A549 (cell line): ENCODE data around the gene ZNF200. TPM values are rescaled to one million over a fixed set of nuclear protein-coding genes. Genes with fewer than 3 reads are reported as not detected.
A peak's percentile ranks its signal among the peaks of the same experiment; 100 is the strongest.

Experiments used
- ATAC-seq, 2 experiments: fragments of 200-7000 bp in 1 of 2; fragments of >200 bp in 1 of 2; cut with Nextera tagmentation in 1 of 2; cut with Tn5 transposase in 1 of 2; 3 replicates each; pipeline versions ENCODE4 v1.8.0 to v1.9.1; 2018 to 2020; ENCODE audit warnings: mild to moderate bottlenecking in 1 of 2, moderate library complexity in 1 of 2
- CTCF ChIA-PET: fragments of 300-600 bp; sonication (Branson Sonifier 250); formaldehyde crosslinking; extraction: SDS; loops from one replicate; lab custom pipeline; 2021; ENCODE audit warnings: antibody characterized with exemption, inconsistent platforms; lab: Yijun Ruan, JAX
- POLR2A ChIA-PET: fragments of 350-600 bp; formaldehyde crosslinking; extraction: SDS; loops from one replicate; lab custom pipeline; 2021; ENCODE audit warnings: antibody characterized with exemption, inconsistent platforms; lab: Yijun Ruan, JAX
- DNase-seq, 2 experiments: peaks; one replicate each; pipeline versions ENCODE4 v3.0.0 to v3.0.0-alpha.2; 2011 to 2016; ENCODE audit warnings: low read depth in 1 of 2, low spot score in 1 of 2
- FAIRE-seq: peaks from 2 replicates; lab custom pipeline; 2011; peaks lifted over from hg19 to GRCh38; lab: Jason Lieb, UNC
- H3K27ac ChIP-seq, 2 experiments: fragments of >200 bp; sonication (Bioruptor Twin); formaldehyde crosslinking; 3 replicates each; pipeline ENCODE4 v1.5.1; 2016 to 2017
- H3K4me1 ChIP-seq: fragments of >200 bp; sonication (Bioruptor Twin); formaldehyde crosslinking; 3 replicates; pipeline ENCODE4 v1.6.1; 2016
- H3K4me2 ChIP-seq: fragments of >200 bp; sonication (Bioruptor Twin); formaldehyde crosslinking; 3 replicates; pipeline ENCODE4 v1.6.1; 2016
- H3K4me3 ChIP-seq: fragments of >200 bp; sonication (Bioruptor Twin); formaldehyde crosslinking; 3 replicates; pipeline ENCODE4 v1.5.1; 2016
- H3K9me3 ChIP-seq: fragments of >200 bp; sonication (Bioruptor Twin); formaldehyde crosslinking; 3 replicates; pipeline ENCODE4 v1.6.1; 2016
- CBX8 ChIP-seq: fragments of 200-600 bp; sonication (generic); IDR thresholded peaks from 2 replicates; pipeline ENCODE4 v1.6.1; 2016
- CHD4 ChIP-seq: fragments of 200-600 bp; sonication (generic); IDR thresholded peaks from 2 replicates; pipeline ENCODE4 v1.6.1; 2016; ENCODE audit warnings: antibody characterized with exemption, mild to moderate bottlenecking, borderline replicate concordance
- EHMT2 ChIP-seq: fragments of 200-600 bp; sonication (generic); IDR thresholded peaks from 2 replicates; pipeline ENCODE4 v1.6.1; 2016; ENCODE audit warnings: antibody characterized with exemption, low read depth, mild to moderate bottlenecking, moderate library complexity
- HDAC2 ChIP-seq: fragments of 200-600 bp; sonication (generic); IDR thresholded peaks from 2 replicates; pipeline ENCODE4 v1.6.1; 2016
- HOXA7 ChIP-seq: fragments of 250-450 bp; sonication (Bioruptor Pico); IDR thresholded peaks from 2 replicates; pipeline ENCODE4 v1.5.0; 2020; ENCODE audit warnings: mild to moderate bottlenecking, moderate library complexity
- HOXB13 ChIP-seq: fragments of 250-450 bp; sonication (Bioruptor Pico); IDR thresholded peaks from 2 replicates; pipeline ENCODE4 v1.5.0; 2020; ENCODE audit warnings: low read depth, mild to moderate bottlenecking, moderate library complexity
- MAFK ChIP-seq: fragments of 450-650 bp; IDR thresholded peaks from 2 replicates; pipeline ENCODE4 v1.6.1; 2014; ENCODE audit not compliant: partially characterized antibody
- MYC ChIP-seq: IDR thresholded peaks from 2 replicates; pipeline ENCODE4 v1.6.1; 2012; ENCODE audit warnings: mild to moderate bottlenecking, inconsistent platforms, low read length, improper control_type of control experiment, borderline replicate concordance
- NFE2L2 ChIP-seq: fragments of 150-350 bp; conservative IDR thresholded peaks from 2 replicates; pipeline ENCODE4 v1.6.1; 2014; ENCODE audit warnings: low read length
- NPAS2 ChIP-seq: fragments of 250-450 bp; sonication (Bioruptor Pico); IDR thresholded peaks from 2 replicates; pipeline ENCODE4 v1.8.0; 2022; ENCODE audit warnings: mild to moderate bottlenecking, moderate library complexity, borderline replicate concordance
- PHF8 ChIP-seq: fragments of 200-600 bp; sonication (generic); IDR thresholded peaks from 2 replicates; pipeline ENCODE4 v1.6.1; 2016; ENCODE audit warnings: low read depth, mild to moderate bottlenecking, antibody characterized with exemption, moderate library complexity, borderline replicate concordance
- RAD21 ChIP-seq, 2 experiments: fragments of >200 bp in 1 of 2; sonication (Bioruptor Twin) in 1 of 2; formaldehyde crosslinking in 1 of 2; IDR thresholded peaks in 1 of 2; conservative IDR thresholded peaks in 1 of 2; 2 replicates in 1 of 2; 3 replicates in 1 of 2; pipeline ENCODE4 v1.6.1; 2012 to 2018; ENCODE audit warnings: inconsistent platforms in 1 of 2
- RFX5 ChIP-seq: fragments of 450-650 bp; IDR thresholded peaks from 2 replicates; pipeline ENCODE4 v1.7.1; 2014; ENCODE audit warnings: antibody characterized with exemption, mild to moderate bottlenecking, moderate library complexity
- SREBF2 ChIP-seq: fragments of 450-650 bp; IDR thresholded peaks from 2 replicates; pipeline ENCODE4 v1.6.1; 2014; ENCODE audit warnings: mild to moderate bottlenecking, moderate library complexity
- ZFP36 ChIP-seq: fragments of 450-650 bp; IDR thresholded peaks from 2 replicates; pipeline ENCODE4 v1.6.1; 2014; ENCODE audit warnings: borderline replicate concordance; ENCODE audit not compliant: partially characterized antibody
- ZNF302 ChIP-seq: fragments of 250-450 bp; sonication (Bioruptor Pico); IDR thresholded peaks from 2 replicates; pipeline ENCODE4 v1.9.0; 2021; ENCODE audit warnings: inconsistent platforms, mild to moderate bottlenecking, moderate library complexity
- ZSCAN20 ChIP-seq: fragments of 250-450 bp; sonication (Bioruptor Pico); IDR thresholded peaks from 2 replicates; pipeline ENCODE4 v1.8.0; 2022; ENCODE audit warnings: mild to moderate bottlenecking, moderate library complexity
- WGBS: methylation state at CpG from one replicate; pipeline ENCODE4 v1.1.6; 2017; ENCODE audit errors: missing lambda C conversion rate; 5-methylcytosine and 5-hydroxymethylcytosine counted together
- polyA plus RNA-seq, 4 experiments: library from polyadenylated mRNA; depleted of rRNA in 3 of 4; stranded (reverse); fragments of >200 nt; fragmentation: RNase III in 1 of 4; extraction: RNeasy Plus Mini Kit Qiagen cat#74134 plus additional on column Dnase treatment in 1 of 4; gene quantifications; 2 replicates in 3 of 4; 3 replicates in 1 of 4; pipeline ENCODE4 v1.2.3, GENCODE V29; 2011 to 2017
- TF ChIP-seq, protein P1 (sequence below): fragments of 450-650 bp; IDR thresholded peaks from 2 replicates; pipeline ENCODE4 v1.6.1; 2014; ENCODE audit warnings: antibody characterized with exemption
- TF ChIP-seq, protein P2 (sequence below): fragments of >200 bp; sonication (Bioruptor Twin); formaldehyde crosslinking; IDR thresholded peaks from 3 replicates; pipeline ENCODE4 v1.5.1; 2016
- TF ChIP-seq, protein P3 (sequence below): IDR thresholded peaks from 2 replicates; pipeline ENCODE4 v1.6.1; 2012
- TF ChIP-seq, protein P4 (sequence below): fragments of 200-600 bp; sonication (generic); IDR thresholded peaks from 2 replicates; pipeline ENCODE4 v1.6.1; 2016; ENCODE audit warnings: antibody characterized with exemption, mild to moderate bottlenecking, moderate library complexity

ZNF200 gene
- polyA plus RNA-seq, 2 of the 4 experiments (the other 2 are of a cell fraction), result 6.9 to 7.5 TPM

DNA sequence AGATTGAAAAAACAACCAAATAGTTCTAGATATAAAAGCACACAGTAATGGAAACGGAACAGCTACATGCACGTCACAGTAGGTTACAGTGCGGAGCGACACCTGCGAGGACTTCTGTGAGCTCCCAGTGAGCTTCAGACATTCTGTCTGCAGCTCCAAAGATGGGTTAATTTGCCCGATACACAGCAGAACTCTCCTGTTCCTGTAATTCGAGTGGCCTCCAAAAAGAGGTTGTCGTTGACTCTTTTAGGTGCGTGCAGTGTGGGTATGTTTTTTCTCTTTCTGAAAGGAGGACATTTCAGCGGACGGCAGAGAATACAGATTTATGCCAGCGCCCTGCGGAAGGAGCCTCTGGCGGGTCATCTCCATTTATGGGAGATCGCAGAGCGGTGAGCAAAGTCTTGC, 44.0 kb downstream of the ZNF200 start:
- under 1% methylated on average over 13 of the region's 16 CpGs for WGBS
- peak; percentile 0 to 4; a peak in 3 of 6 replicates for ATAC-seq
- peak in 1 of 2 experiments; percentile 67 for DNase-seq
- TF ChIP-seq RAD21 (conservative IDR thresholded peaks at IDR 0.05 in 1 of 2, IDR thresholded peaks at IDR 0.05 in 1 of 2) (no peak), NPAS2 (no peak), HOXA7 (CRISPR knock-in tag) (no peak)
- CTCF ChIA-PET, result interaction anchor here (0.9 to 1.4 kb wide), 2 partner anchors 39 to 40 kb away, joined by 3 read pairs; no protein-coding TSS in a partner anchor
- Histone ChIP-seq H3K9me3 (no peaks in the 10 kb centered on the region), H3K4me2 (peak overlapping the region; percentile 91), H3K27ac (peak overlapping the region in 1 of 2 experiments; percentile 54; a peak in 3 of 6 replicates), H3K4me3 (peak overlapping the region; percentile 71), H3K4me1 (peaks cover 14% of the 10 kb centered on the region)
- POLR2A ChIA-PET, result interaction anchor here (0.8 to 2.0 kb wide), 3 partner anchors 92 to 266 kb away, joined by 4 to 8 read pairs (median 4); partner anchors contain the start of genes ZNF174 and ZNF263
- FAIRE-seq, result no peak

DNA sequence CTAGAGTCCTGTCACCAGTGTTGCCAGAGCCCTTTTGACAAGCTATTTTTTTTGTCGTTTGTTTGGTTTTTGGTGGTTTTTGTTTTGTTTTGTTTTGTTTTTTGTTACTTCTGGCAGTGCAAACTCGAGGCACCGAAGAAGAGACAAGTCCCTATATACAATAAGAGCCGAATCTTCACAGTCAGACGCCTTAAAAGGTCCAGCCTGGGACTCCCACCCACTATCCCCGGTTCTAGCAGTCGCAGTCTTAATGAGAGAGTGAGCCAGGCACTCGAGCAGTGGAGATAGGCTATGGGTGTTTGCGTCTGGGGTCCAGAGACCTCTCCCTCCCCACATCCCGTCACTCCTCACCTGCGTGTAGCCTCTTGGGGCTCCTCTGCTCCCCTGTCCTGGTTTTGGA, 45.1 kb downstream of the ZNF200 start:
- ChIA-PET POLR2A (interaction anchor here (1.4 kb wide), 1 partner anchor 267 kb away, joined by 3 read pairs; no protein-coding TSS in a partner anchor), CTCF (interaction anchor here (0.5 to 1.4 kb wide), 4 partner anchors 38 to 324 kb away, joined by 3 to 5 read pairs (median 4); no protein-coding TSS in a partner anchor)
- Histone ChIP-seq H3K4me3 (peak overlapping the region; percentile 71), H3K4me1 (peaks cover 14% of the 10 kb centered on the region), H3K27ac (peak overlapping the region in 1 of 2 experiments; percentile 45; a peak in 3 of 6 replicates), H3K4me2 (peak overlapping the region; percentile 91), H3K9me3 (no peaks in the 10 kb centered on the region)
- WGBS, result 25% methylated on average over 11 of the region's 11 CpGs
- no peak for FAIRE-seq
- no peak for ATAC-seq
- no peak for DNase-seq
- TF ChIP-seq PHF8 (no peak), MAFK (no peak), ZNF302 (no peak), SREBF2 (no peak), HDAC2 (no peak), ZFP36 (no peak), RFX5 (no peak), HOXB13 (CRISPR knock-in tag) (no peak), CHD4 (no peak), CBX8 (no peak), ZSCAN20 (no peak), RAD21 (conservative IDR thresholded peaks at IDR 0.05 in 1 of 2, IDR thresholded peaks at IDR 0.05 in 1 of 2) (no peak), NFE2L2 (no peak), MYC (no peak), EHMT2 (no peak)
- TF ChIP-seq, protein P1, sequence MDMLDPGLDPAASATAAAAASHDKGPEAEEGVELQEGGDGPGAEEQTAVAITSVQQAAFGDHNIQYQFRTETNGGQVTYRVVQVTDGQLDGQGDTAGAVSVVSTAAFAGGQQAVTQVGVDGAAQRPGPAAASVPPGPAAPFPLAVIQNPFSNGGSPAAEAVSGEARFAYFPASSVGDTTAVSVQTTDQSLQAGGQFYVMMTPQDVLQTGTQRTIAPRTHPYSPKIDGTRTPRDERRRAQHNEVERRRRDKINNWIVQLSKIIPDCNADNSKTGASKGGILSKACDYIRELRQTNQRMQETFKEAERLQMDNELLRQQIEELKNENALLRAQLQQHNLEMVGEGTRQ, result no peak
- TF ChIP-seq, protein P2, sequence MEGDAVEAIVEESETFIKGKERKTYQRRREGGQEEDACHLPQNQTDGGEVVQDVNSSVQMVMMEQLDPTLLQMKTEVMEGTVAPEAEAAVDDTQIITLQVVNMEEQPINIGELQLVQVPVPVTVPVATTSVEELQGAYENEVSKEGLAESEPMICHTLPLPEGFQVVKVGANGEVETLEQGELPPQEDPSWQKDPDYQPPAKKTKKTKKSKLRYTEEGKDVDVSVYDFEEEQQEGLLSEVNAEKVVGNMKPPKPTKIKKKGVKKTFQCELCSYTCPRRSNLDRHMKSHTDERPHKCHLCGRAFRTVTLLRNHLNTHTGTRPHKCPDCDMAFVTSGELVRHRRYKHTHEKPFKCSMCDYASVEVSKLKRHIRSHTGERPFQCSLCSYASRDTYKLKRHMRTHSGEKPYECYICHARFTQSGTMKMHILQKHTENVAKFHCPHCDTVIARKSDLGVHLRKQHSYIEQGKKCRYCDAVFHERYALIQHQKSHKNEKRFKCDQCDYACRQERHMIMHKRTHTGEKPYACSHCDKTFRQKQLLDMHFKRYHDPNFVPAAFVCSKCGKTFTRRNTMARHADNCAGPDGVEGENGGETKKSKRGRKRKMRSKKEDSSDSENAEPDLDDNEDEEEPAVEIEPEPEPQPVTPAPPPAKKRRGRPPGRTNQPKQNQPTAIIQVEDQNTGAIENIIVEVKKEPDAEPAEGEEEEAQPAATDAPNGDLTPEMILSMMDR, result no peak
- TF ChIP-seq, protein P3, sequence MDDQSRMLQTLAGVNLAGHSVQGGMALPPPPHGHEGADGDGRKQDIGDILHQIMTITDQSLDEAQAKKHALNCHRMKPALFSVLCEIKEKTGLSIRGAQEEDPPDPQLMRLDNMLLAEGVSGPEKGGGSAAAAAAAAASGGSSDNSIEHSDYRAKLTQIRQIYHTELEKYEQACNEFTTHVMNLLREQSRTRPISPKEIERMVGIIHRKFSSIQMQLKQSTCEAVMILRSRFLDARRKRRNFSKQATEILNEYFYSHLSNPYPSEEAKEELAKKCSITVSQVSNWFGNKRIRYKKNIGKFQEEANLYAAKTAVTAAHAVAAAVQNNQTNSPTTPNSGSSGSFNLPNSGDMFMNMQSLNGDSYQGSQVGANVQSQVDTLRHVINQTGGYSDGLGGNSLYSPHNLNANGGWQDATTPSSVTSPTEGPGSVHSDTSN, result no peak
- TF ChIP-seq, protein P4, sequence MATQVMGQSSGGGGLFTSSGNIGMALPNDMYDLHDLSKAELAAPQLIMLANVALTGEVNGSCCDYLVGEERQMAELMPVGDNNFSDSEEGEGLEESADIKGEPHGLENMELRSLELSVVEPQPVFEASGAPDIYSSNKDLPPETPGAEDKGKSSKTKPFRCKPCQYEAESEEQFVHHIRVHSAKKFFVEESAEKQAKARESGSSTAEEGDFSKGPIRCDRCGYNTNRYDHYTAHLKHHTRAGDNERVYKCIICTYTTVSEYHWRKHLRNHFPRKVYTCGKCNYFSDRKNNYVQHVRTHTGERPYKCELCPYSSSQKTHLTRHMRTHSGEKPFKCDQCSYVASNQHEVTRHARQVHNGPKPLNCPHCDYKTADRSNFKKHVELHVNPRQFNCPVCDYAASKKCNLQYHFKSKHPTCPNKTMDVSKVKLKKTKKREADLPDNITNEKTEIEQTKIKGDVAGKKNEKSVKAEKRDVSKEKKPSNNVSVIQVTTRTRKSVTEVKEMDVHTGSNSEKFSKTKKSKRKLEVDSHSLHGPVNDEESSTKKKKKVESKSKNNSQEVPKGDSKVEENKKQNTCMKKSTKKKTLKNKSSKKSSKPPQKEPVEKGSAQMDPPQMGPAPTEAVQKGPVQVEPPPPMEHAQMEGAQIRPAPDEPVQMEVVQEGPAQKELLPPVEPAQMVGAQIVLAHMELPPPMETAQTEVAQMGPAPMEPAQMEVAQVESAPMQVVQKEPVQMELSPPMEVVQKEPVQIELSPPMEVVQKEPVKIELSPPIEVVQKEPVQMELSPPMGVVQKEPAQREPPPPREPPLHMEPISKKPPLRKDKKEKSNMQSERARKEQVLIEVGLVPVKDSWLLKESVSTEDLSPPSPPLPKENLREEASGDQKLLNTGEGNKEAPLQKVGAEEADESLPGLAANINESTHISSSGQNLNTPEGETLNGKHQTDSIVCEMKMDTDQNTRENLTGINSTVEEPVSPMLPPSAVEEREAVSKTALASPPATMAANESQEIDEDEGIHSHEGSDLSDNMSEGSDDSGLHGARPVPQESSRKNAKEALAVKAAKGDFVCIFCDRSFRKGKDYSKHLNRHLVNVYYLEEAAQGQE, result no peak
- TF ChIP-seq, all 56 proteins: peak for 0
